GM19240 (cell line): Measurements from ENCODE around the gene ACADS.
A peak's percentile ranks its signal among the peaks of the same experiment; 100 is the strongest.

Experiments used
- DNase-seq: peaks from one replicate; pipeline ENCODE4 v3.0.0; 2011; ENCODE audit warnings: low spot score; ENCODE audit not compliant: insufficient read length

The ACADS gene, protein sequence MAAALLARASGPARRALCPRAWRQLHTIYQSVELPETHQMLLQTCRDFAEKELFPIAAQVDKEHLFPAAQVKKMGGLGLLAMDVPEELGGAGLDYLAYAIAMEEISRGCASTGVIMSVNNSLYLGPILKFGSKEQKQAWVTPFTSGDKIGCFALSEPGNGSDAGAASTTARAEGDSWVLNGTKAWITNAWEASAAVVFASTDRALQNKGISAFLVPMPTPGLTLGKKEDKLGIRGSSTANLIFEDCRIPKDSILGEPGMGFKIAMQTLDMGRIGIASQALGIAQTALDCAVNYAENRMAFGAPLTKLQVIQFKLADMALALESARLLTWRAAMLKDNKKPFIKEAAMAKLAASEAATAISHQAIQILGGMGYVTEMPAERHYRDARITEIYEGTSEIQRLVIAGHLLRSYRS

DNA sequence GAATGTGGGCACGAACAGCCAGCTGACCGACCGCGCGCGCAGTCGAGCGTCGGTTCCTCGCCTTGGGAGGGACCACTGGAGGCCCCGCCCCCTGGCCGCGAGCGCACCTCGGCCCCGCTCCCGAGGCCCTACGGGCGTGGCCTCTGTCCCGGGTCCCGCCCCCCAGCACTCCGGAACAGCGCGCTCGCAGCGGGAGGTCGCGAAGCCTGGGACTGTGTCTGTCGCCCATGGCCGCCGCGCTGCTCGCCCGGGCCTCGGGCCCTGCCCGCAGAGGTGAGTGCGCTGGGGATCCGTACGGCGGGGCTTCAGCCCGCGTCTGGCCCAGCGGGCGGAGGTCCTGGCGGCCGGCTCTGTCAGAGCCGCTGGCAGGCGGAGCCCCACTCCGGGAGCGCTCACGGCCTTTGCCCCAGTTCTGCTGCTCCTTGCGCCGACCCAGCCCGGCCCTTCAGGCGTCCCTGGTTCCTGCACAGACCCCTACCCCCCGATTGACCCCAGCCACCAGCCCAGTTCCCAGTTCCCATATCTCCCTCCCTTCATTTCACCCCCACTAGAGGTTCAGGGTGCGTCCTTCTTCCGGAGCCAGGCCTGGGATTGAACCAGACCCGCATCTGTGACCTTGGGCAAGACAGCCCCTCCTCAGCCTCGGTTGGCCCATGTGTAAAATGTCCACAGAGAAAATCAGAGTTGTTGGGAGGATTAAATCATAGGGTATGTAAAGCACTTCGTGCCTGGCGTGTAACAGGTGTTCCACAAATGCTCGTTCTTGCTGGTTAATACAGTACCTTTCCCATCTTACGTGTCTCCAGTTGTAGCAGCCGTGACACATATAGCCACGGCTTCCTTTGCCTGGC lies at the start of gene ACADS:
ACADS (plus strand) TSS at position 168 of the 851 bp plus-strand sequence; CDS start at position 228, 60 bp downstream.
- DNase-seq: peak; percentile 98

DNA sequence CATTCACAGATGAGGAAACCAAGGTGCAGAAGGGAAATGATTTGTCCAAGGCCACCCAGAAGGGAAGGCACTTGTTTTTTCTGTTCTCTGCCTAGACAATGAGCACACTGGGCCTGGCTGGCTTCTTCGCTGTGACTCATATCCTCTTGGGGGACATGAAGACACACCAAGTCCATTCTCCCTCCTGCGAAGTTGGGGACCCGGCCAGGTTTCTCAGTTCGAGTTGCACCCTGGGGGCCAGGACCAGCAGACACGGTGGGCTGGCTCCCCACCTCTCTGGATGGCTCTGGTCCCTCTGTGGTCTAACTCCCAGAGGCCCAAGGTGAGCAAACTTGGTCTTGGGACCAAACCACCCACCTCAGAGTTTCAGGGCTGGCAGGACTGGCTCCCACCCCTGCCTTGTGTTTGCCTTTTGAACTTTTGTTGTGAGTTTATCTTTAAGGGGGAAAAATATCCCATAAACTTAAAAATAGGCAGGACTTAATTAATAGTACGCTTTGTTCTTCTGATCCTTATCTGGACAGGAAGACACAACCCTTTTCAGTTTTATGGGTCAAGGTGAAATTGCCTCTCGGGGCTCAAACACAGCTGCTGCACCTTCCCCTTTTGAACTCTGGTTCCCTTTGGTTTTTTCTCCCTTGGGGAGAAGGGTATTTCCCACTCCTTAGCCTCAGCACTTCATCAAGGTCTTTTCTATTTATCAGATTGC lies 47.7 kb upstream of the ACADS start:
- no peak for DNase-seq

DNA sequence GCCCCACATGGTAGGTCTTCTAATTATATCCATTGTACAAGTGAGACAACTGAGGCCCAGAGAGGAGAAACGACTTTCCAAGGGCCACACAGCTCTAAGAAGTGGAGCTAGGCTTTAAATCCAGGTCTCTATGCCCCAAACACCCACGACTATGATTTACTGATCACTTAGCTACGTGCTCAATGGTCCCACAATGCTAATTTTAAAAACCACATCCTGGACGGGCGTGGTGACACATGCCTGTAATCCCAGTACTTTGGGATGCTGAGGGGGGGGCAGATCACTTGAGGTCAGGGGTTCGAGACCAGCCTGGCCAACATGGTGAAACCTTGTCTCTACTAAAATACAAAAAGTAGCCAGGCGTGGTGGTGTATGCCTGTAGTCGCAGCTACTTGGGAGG lies 47.1 kb upstream of the ACADS start:
- DNase-seq: no peak

DNA sequence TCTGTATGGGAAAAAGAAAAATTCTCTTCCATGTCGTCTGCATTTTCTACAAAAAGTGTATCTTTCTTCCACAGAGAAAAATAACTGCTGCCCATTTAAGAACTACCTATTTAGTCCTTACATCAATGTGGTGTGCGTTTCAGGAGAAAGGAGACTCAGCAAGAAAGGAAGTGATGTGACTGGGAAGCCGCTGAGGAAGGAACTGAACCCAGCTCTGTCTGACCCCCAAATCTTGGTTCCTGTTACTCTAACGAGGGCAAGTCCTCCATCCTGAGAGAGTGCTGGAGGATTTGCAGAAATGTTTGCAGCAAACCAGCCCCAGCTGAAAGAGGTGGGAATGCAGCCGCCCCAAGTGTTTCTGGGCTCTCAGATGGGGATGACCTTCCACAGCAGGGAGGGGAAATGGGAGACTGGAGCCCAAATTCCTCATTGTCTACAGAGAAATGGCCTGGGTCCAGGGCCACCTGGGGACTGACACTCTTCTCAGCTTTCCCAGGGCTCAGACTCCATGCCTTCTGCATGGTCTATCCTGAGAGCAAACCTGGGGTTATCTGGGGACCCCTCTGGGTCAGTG lies 45.4 kb upstream of the ACADS start:
- DNase-seq: no peak

DNA sequence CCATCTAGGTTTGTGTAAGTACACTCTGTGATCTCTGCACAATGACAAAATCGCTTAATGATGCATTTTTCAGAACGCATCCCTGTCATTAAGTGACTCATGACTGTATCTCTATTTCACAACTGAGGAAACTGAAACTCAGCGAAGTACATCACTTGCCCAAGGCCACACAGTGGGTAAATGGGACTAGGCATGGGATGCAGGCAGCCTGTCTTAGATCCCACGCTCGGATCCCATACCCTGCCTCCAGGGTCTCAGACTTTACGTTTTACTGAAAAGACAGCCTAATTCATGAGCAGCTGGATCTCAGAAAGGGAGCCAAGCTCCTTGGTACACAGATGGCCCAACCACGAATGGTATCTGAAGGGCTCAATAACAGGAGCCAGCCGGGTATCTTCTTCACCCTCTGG lies 41.1 kb upstream of the ACADS start:
- no peak for DNase-seq

DNA sequence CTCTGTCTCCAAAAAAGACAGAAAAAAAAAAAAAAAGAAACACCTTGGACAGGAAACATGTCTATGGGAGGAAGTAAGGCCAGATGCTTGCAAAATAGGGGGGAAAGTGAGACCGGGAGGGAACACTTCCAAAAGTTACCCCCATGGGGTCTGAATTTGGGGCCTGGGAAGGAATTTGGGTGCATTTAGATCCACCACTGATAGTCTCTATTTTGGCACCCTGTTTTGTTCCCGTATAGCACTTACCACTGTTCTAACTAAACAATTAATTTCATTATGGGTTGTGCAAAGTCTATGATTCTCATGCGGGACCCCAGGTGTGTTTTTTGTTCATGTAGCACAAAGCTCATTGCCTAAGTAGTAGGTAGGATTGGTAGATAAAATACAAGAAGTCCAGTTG lies 40.1 kb upstream of the ACADS start:
- no peak for DNase-seq

DNA sequence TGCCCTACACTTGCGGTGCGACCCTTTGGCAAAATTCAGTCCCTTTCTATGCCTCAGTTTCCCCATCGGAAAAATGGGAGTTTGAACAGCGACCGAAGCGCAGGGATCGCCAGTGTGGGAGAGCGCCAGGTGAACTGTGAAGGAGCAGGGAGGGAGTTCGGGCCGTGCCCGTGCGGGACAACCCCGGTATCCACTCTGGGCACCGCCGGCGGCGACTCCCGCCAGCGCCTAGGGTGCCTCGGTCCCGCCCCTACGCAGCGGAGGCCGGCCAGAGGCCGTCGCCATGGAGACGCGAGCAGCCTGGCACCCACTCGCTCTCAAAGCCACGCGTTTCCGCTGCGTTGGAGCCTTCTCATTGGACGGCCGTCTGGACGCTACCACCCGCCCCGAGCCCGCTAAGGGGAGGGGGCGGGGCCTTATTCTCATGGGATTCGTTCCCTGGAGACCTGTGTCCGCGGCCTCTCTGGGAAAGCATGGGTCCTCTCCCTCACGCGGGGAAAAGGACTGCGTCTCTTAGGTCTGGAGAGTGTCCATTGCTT lies 39.4 kb upstream of the ACADS start:
- DNase-seq: peak; percentile 64

DNA sequence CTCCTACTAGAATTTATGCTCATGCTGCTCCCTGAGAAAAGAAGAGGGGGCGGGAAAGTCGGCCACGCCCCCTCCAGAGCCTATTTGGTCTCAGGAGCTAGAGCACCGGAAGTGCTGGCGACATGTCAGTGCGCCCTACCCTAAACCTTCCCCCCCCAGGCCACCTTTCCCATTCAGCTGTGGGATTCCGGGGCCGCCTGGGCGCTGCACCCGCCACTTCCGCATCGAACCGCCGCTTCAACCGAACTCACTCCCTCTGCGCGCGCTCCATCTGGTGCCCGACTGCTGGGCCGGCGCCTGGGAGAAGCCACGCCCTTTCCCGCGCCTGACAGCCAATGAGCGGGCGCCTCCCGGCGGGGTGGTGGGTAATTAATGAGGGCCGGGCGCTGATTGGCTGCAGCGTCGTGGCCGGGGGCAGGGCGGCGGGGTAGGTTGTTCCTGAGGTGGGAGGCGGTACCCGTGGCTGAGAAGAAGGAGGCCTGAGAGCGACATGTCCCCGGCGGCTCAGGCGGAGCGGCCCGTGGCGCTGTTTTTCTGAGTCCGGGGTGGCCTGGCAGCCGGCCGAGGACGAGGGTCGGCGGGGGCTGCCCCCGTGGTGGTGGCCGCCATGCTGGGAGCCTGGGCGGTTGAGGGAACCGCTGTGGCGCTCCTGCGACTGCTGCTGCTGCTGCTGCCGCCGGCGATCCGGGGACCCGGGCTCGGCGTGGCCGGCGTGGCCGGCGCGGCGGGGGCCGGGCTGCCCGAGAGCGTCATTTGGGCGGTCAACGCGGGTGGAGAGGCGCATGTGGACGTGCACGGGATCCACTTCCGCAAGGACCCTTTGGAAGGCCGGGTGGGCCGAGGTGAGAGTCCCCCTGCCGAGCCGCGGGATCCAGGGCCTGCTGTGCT lies 38.7 kb upstream of the ACADS start, which contains the start of gene MLEC:
MLEC (plus strand) TSS at position 460 of the 888 bp plus-strand sequence; CDS start at position 608, 148 bp downstream.
- peak; percentile 79 for DNase-seq

DNA sequence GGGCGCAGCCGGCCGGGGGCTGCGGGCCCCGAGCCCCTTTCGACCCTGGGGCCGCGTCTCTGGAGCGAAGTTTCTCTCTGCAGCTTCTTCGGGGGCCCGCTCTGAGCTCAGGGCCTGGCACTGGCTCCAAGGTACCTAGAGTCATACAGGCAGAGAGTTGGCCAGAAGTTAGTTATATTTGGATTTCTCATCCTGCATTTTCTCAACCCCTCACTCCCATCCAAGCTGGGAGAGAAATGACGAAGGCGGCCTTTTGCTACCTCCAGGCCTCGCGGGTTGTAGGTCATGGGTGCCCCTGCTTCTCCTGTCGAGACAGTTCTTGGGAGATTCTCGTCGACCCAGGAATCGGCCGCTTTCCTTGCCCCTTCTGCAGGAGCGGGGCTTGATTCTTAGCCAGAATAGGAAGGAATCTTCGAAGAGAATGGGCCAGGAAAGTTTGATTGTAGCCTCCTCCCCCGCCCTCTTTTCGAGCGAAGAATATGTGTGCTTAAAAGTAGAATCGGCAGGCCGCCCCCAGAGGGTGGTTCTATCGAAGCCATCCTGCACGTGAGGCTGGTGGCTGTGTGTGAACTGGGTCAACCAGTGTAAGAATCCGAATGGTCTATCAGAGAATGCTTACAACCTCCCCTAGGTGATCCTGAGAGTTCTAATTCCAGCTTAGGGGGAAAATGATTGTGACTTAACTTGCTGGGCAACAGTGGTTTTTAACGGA lies 37.9 kb upstream of the ACADS start:
- DNase-seq: no peak

DNA sequence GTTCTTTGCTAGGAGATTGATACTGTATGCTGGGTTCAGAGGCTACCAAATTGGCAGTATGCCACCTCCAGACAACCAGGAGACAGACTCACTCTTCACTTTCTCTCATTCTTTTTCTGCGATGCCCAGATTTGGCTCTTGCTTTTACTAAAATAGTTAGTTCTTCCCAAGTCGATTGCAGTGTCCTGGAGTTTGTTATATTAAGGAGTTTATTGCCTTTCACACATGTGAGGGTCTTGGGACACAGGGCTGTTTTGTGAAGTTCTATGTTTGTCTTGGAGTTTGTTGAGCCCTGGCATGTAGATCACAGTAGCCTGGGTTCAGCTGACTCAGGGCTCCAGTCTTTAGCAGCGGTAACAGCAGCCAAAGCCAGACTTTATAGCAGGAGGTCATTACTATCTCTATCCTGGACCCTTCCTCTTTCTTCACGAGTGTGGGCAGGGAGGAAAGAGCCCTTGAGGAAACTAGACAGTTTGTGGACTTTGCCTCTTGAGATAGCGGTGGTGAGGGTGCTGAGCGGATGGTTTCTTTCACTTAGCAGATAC lies 37.0 kb upstream of the ACADS start:
- DNase-seq: no peak

DNA sequence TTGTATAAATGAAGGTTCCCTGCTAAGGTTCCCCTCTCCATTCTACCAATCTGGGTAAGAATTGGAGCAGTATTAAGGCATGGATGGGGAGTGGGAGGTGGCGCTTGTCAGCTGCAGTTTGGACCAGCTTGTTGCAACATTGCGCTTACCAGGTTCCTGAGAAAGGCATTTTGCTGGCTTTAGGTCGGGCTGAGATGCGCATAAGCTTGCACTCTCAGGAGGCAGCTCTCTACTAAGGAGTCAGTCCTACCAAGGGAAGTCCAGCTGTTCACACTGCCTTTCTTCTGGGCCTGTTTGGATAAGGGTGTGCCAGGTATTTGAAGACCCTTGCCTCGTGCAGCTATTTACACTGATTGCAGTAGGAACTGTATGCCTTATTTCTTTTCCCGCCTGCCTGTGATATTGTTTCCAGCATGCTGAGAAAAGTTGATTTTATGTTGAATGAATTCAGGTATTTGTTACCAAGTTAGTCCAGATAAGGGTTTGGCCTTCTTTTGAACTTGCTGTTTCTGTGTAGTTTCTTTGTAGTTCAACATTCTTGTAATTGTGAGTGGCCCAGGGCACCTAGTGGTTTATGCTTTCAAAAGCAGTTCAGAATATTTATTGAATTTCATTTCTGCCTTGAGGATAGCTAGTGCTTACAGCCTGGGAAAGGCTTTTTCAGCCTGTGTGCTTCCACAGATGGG lies 36.1 kb upstream of the ACADS start:
- no peak for DNase-seq

DNA sequence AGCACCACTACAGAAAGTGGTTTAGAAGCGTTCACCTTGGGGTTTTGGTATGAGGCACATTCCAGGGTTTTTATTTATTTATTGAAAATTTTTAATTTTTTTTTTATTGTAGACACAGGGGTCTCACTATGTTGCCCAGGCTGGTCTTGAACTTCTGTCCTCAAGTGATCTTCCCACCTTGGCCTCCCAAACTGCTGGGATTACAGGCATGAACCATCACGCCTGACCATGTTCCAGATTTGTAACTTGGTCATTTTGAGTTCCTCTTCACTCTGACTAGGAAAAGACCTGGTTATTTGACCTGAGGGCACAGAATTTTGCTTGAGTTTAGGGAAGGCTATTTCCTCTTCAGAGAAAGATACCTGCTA lies 35.6 kb upstream of the ACADS start:
- DNase-seq: no peak

DNA sequence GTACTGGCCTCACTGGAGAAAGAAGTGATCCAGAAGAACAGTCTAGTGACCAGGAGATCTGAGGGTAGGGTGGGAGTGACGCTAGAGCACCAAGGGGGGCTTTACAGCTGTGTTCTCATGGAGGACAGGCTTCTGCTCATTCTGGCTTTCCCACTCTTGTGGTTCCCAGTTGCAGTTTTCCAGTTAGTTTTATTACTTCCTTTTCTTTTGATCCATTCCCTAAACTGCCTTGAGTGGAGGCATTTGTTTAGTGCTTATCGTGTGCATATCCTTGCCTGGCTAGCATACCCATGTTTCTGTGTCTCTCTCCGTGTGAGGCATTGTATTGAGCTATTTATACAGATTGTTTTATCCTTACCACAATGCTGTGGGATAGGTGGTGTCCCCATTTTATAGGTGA lies 34.6 kb upstream of the ACADS start:
- DNase-seq: no peak

DNA sequence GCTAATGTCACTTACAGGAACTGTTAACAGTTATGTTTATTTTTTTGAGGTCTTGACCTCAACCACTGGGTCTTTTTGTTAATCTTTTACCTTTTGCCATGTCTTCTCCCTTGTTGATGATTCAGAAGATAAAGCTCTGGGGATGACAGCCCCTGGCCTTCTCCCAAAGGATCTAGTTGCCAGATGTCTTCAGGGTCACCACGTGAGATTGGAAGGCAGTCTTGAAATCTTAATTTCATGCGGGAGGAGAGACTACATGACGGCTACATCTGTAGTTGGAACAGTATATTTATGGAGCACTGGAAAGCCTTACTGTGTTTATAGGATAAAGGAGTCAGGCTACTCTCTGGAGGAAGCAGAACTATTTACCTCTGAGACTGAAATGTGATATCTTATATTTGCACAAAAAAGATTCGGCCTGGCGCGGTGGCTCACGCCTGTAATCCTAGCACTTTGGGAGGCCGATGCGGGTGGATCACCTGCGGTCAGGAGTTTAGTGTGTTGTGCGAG lies 33.0 kb upstream of the ACADS start:
- no peak for DNase-seq

DNA sequence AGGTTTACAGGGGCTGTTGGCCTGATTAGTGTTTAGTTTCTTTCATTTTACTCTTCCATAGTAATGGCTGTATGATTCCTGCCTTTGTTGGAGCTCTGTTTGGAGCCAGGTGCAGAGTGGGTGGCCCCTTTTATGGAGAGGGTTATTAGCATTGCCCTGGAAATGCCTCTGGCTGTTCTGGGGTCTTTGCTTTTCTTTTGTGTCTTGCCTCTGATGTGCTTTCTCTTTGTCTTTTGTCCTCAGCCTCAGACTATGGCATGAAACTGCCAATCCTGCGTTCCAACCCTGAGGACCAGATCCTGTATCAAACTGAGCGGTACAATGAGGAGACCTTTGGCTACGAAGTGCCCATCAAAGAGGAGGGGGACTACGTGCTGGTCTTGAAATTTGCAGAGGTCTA lies 31.8 kb upstream of the ACADS start:
- no peak for DNase-seq

DNA sequence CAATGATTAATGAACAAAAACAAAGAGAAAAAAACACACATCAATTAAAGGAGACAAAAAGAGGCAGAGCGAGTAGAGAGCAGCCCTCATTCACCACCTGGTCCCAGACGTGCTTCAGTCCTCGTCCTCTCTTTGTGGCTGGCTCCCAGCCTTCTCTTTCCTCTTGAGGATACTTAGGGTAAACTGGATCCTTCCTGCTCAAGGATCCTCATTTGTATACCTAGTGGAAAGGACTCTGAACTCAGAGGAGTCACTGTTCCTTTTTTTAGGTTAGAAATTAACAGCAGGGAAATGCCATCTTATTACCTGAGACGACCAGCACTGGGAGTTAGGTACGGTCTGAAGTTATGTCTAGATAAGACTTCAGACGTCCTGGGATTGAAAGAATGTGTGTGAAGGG lies 29.0 kb upstream of the ACADS start:
- DNase-seq: no peak

DNA sequence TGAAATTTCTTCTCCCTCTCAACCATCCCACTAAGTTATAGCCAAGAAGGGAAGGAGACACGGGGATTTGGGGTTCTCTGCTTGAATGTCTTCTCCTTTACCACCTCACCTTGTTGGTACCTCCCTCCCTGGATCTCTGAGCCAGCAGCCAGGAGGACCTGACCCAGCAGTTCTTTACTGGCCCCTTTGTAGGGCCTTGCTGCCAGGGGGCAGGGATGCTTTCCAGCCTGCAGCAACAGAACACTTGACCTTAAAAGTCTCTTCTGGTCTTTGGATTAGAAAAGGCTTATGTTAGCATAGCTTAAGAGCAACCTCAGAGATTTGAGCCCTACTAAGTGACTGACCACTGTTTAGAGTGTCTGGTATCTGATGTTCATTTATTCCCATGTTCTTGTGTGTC lies 28.3 kb upstream of the ACADS start:
- no peak for DNase-seq

DNA sequence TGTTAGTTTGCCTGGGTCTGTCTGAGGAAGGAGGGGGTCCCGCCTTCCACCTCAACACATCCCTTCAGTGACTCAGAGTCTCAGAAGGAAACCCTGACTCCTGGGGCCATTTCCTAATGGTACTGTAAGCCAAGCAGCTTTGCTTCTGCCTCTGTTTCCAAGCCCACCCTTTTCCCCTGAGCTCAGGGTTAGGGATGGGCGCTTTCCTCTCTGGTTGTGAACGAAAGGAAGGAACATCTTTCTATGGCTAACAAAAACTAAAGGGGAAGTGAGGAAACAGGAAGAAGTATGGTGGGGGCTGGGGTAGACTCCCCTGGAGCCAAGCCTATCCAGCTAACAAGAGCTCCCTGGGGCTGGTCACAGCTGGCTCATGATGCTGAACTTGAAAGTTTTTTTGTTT lies 27.0 kb upstream of the ACADS start:
- no peak for DNase-seq

DNA sequence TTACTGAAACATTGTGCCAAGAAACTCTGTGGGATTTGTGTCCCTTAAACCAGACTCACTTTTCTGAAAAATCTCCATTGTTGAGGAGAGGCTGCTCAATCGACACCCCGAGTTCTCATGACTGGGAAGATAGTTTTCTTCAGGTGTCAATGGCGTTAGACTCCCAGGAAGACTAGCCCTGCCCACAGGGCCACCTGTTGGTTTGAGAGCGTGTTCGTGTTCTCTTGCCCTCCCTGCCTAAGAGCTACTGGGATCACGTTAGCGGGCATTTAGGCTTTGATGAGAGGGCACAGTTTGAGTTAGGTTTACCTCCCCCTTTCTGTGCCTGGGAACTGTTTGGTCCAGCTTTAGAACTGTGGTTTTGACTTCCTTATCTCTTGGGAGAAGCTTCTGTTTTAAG lies 26.1 kb upstream of the ACADS start:
- DNase-seq: no peak
